ENCODE data around the gene ARHGAP26. TPM values are rescaled to one million over a fixed set of nuclear protein-coding genes. Genes with fewer than 3 reads are reported as not detected.

The ARHGAP26 gene
- total RNA-seq, 1 donor from 2014 or later = 75.0 TPM

DNA sequence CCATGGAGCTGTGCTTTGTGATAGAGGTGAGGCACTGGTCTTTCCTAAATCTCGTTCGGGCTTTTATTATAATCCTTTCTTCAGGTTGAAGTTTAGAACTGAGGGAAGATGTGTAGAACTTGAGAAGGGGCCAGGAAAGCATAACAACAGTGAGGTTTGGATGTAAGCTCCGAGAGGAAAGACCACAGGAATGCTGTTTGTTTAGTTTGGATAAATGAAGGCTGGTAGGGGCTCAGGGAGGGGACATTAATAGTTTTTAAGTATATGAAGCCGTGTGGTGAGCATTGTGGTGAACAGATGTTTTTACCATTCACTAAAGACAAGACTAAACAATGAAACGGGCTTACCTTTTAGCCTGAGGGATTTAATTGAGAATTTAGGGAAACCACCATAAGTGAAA, 130.8 kb downstream of the ARHGAP26 start:
- no peak for DNase-seq (ENCODE audit: low spot score)

DNA sequence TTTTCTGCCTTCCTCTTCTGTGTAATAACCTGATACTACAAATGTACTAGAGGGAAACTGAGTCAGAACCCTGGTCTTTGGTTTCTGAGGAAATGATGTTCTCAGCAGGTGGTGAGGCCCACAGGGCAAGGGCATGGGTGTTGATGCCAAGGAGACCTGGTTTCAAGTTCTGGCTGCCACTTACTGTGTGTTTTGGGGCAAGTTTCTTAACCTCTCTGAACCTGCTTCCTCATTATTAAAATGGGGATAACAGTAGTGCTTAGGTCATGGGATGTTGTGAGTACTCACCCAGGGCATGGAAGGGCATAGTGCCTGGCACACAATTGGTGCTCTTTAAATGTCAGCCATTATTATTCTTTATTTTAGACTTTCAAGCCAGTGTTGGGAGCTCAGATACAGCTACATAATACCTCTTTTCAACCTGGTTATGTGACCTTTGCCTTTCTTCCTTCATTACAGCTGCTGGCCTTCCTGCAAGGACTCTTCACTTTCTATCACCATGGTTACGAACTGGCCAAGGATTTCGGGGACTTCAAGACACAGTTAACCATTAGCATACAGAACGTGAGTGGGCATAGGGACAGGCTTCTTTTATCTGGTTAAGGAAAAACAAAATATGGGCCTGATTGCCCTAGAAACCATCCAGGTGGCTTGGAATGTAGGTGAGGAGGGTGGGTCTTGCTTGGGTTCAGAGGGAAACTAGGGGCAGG, 131.5 kb downstream of the ARHGAP26 start:
- DNase-seq (ENCODE audit: low spot score) = no peak

DNA sequence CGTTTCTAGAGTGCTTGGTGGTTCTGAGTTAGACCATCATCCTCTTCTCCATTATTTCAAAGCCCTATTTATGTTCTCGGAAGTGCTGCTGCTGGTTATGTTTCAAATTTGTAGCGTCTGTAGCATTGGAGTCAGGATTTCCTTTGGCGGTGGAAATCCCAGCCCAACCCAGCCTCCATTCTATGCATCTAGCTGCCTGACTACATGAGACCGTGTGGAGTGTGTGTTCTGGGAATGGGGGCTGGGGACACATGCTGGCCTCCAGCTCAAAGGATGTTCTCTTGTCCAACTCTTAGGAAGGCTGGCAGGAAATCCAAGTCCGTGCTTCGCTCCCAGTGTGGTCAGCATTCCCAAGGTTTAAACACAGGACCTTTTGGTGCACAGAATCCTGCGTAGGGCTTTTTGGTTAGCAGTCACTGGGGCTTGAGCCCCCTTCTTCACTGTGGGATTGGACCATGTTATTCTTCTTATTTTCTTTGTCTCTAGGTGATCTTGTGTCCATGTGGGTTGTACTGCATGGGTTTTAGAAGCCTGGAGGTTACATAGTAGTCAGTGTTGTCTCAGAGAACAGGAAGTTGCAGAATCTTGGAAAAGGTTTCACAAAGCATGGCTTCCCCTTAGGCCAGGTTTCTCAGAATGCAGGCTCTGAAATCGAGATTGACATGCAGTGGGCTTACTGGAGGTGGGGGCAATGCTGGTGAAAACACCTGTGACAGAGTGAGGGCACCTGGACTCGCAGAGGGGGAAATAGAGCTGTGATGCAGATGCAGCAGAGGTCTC, 132.2 kb downstream of the ARHGAP26 start:
- DNase-seq (ENCODE audit: low spot score) = no peak

DNA sequence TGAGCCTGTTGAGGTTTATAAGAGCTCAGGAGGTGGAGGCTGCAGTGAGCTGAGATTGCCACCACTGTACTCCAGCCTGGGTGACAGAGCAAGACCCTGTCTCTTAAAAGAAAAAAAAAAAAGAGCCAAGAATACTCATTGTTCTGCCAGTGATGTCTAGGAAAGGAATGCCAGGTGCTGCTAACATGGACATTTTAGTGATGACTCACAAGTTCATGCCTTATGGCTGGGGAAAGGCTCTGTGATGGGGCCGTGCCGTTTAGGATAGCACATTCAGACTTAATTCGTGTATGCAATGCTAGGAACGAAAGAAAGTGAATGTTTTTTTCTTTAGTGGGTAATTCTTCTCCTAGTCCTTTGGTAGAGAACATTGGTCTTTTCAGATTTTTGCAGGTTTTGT, 134.2 kb downstream of the ARHGAP26 start:
- DNase-seq (ENCODE audit: low spot score) = no peak

DNA sequence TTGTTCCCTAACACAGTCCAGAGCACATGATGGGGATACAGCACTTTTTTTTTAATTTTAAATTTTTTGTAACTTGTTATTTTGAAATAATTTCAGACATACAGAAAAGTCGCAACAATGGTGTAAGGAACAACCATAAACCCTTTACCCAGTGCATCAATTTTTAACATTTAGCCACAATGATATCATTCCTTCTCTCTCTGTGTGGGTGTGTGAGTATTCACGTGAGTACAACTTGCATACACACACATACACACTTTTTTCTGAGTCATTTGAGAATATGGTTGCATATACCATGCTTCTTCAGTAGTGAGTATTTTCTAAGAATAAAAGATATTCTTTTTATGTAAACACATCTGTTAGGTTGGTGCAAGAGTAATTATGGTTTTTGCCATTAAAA, 135.2 kb downstream of the ARHGAP26 start:
- no peak for DNase-seq (ENCODE audit: low spot score)

DNA sequence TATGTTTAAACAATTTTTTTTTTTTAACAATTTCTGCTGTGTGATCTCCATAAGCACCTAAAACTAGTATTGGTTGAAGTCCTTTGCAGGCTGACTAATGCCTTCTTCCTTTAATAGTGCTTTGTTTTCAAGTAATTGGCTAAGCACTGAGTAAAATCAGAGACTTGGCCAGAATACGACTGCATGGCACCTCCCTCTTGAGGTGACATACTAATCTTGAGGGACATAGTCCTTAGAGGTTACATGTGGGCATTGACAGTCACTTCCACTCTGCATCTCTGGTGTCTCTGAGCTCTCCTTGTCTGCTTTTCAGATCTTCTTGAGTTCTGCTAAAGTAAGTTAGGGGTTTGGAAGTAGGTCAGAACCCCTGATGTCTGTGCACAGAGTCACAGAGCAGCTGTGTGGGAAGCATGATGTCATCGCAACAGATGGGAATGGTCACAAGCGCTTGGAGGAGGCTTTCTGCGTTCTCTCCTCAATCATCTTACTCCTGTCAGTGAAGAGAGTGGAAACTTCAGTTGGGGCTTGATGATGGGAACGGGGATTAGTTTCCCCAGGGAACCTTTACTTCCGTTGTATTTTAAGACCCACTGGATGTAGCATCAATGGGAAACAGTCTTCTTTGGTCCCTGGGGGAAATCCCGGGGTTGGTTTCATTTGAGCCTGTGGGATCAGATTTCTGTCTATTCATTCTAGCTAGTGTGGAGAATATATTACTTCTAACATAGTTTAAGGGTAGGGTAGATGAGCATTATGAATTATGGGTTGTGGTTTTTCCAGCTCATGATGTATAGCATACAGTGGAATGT, 136.9 kb downstream of the ARHGAP26 start:
- DNase-seq (ENCODE audit: low spot score) = no peak

DNA sequence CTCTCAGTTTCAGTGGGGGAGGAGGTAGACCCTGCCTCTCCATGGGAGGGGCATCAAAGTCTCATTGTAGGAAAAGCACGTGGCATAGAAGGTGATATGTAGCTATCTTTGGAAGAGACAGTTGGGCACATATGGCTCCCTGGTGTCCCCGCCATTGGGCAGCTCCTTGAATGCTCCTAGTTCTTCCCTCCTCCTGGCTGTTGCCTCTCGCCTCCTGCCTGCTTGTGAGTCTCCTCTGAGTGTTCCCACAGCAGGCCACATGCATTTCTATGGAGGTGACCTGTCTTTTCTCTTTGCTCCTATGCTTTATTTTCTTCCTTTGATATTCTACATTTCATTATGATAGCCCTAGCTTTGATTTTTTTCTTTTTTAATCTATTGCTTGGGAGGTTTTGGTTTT, 138.5 kb downstream of the ARHGAP26 start:
- no peak for DNase-seq (ENCODE audit: low spot score)

DNA sequence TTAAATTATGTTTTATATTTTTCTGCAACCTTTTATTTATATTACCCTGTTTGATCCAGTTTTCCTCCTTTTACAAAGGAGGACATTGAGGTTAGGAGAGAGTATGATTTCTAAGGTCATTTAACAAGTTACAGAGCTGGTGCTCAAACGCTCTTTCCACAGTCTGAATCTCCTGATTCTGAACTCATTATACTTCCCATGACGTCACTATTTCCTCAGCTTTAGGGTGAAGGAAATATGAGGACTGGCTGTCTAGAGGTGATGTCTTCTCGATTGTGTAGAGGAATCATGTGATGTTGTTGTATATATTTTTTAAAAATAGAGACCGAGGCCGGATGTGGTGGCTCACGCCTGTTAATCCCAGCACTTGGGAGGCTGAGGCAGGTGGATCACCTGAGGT, 140.0 kb downstream of the ARHGAP26 start:
- no peak for DNase-seq (ENCODE audit: low spot score)

DNA sequence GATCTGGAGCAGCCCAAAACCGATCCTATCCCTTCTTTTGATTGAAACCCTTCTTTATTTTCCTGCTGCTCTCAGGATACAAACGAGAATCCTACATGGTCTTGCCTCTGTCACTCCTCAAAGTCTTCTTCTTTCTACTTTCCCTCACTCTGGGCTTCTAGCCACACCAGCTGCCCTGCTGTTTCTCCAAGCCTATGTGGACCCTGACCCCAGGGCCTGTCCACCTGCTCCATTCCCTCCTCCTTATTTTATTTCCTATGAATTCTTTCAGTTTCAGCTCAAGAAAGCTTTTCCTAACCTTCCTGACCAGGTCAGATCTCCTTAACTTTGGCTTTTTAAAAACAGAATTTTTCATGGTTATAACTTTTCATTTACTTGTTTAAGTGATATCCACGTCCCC, 141.0 kb downstream of the ARHGAP26 start:
- no peak for DNase-seq (ENCODE audit: low spot score)

DNA sequence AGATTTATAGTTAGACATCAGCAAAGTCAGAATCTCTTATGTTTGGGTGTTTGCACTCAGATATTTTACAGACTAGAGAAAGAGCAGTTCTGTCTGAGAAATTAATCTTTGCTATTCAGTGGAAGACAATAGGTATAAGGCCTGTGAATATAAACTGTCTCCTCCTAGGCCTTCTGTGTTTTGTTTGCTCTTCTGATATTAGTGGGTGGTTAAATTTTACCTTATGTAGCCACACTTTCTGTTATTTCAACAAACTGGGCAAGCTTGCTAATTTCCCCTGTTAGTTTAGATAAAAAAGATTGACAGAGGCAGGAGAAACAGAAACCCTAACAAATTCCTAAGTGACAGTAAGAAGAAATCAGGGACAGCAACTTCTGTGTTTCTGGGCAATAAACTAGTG, 141.6 kb downstream of the ARHGAP26 start:
- DNase-seq (ENCODE audit: low spot score) = no peak

DNA sequence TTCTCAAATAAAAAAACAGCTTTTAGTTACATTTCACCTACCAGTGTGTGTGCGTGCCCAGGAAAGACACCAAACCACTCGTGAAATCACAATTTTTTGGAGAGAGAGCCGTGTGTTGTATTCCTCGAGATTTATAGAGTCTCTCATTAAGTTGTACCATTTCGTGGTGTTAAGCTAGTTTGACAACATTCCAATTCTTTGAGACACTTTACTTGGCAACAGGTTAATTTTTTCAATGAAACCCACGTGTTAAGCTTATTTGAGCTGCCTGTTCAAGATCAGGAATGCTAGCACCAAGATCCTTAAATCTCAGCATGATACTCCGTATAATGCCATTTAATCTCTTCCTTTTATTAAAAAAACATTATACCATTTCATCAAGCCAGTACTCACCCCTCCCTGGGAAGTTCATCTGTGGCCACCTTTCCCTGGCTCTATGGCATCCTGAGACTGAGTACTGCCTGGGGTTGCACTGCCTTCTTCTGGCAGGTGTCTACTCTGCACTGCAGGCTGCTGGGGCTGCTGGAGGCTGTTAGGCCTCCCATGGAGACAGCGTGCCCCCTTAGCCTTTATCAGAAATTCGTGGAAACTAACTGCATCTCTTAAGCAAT, 143.7 kb downstream of the ARHGAP26 start:
- DNase-seq (ENCODE audit: low spot score) = no peak

DNA sequence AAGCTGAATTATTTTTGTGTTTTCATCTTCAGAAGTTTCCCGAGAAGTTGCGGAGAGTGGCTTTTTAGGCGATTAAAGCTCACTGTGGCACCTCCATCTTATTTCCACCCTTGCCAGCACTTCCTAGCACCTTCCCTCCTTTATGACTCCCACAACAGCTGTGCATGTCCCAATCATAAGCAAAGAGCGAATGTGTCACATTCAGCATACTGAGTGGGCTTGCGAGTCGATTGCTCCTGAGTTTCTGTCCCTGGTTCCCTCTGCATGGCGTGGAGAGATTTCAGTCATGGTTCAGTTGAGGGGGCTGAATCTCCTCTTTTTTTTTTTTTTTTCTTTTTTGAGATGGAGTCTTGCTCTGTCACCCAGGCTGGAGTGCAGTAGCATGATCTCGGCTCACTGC, 144.9 kb downstream of the ARHGAP26 start:
- DNase-seq (ENCODE audit: low spot score) = no peak

DNA sequence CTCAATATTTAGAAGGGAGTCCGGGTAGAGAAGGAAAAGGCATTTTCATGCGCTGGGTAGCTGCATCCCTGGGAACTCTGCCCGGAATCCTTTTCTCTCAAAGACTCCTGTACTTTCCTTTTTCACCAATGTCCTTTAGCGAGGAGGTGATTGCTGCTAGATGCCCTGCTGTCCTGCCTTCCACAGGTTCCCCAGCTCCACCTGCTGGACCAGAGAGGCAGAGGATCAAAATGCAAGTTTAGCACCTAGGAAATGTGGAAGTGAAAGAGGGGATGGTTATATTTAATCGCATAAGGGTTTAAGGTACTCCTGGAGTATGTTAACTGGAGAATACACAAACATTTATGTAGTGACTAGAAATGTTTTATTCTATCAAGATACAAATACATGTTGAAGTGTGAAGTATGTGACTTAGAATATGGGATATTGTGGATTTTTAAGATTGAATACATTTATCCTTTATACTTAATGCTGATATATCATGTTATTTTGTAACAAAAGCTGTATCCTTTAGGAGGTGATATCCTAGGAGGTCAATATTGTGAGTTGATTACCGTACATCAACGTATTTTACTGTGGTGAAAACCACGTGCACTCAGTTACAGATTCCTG, 145.7 kb downstream of the ARHGAP26 start:
- no peak for DNase-seq (ENCODE audit: low spot score)

DNA sequence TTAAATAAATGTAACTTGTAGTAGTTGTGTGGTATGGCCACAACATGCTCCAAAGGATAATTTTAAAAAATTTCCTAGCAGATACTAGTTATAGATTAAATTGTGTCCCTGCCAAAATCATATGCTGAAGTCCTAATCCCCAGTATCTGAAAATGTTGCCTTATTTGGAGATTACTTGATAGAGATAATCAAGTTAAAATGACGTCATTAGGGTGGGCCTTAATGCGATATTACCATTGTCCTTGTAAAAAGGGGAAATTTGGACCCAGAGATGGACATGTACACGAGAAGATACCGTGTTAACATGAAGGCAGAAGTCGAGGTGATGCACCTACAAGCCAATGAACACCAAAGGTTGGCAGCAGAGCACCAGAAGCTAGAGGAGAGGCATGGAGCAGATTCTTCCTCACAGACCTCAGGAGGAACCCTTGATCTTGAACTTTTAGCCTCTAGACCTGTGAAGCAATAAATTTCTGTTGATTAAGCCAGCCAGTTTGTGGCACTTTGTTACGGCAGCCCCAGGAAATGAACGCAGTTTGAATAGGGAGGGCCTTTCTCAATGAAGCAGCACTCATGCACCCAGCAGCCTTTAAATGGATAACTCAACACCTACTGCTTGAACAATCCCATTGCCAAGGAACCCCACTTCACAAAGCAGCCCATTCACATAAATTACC, 148.9 kb downstream of the ARHGAP26 start:
- DNase-seq (ENCODE audit: low spot score) = no peak

DNA sequence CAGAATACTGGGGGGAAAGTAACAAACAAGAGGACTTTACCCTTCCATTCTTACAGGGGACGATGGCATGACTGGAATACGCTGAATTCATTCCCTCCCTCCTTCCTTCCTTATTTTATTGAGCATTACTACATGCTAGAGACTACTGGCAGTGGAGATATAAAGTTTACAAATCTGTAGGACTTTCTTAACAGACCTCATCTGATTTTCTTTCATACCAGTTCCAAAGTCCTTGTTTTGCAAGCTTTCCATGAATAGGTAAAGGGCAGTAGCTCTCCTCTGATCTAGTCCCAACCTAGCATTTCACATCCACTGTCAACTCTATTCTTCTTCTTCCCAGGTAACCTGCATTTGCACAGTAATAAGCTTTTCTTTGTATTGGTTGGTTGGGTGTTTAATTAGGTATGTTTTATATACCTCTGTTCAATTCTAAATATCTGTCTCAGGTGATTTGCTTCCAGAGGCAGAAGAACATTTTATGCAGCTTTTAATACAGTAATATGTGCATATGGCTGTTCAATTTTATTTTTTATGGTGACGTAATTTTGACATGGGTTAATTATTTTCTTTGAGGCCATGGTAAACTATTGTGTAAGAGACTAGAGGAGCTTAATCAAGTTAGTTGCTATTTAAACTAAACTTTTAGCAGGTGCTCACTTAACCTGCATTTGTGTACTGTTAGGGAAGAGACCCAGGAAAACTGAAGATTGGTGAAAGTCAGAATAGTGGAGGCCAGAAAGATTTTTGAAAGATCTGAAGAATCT, 150.9 kb downstream of the ARHGAP26 start:
- DNase-seq (ENCODE audit: low spot score) = no peak

DNA sequence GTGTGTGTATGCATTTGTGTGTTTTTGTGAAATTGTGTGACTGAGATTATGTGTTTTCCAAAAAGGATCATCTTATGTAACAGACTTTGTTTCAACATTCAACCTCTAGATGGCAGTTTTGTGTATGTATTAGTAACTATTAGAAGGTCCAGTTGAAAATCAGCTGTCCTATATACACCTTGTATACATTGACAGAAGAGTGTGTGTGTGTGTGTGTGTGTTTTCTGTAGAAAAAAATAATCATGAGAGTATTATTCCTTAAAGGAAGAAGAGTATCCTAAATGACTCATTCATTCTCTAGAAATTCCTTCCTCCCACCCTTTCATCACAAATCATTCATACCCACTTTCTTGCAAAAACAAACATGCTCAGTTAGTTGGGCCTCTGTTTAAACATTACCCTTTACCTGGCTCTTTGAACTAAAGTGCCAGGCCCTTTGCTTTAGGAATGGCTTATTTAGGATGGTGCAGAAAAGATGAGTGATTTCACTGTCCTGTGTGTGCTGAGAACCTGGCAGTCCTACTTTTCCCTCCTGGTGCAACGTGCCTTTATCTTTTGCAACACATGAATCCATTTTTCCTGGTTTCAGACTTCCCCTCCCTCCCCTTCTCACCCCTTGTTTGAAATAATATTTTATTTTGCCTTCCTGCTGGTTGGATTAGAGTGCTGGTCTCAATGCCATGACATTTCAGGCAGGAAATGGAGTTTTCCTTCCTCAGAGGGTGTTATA, 152.2 kb downstream of the ARHGAP26 start:
- DNase-seq (ENCODE audit: low spot score) = no peak

DNA sequence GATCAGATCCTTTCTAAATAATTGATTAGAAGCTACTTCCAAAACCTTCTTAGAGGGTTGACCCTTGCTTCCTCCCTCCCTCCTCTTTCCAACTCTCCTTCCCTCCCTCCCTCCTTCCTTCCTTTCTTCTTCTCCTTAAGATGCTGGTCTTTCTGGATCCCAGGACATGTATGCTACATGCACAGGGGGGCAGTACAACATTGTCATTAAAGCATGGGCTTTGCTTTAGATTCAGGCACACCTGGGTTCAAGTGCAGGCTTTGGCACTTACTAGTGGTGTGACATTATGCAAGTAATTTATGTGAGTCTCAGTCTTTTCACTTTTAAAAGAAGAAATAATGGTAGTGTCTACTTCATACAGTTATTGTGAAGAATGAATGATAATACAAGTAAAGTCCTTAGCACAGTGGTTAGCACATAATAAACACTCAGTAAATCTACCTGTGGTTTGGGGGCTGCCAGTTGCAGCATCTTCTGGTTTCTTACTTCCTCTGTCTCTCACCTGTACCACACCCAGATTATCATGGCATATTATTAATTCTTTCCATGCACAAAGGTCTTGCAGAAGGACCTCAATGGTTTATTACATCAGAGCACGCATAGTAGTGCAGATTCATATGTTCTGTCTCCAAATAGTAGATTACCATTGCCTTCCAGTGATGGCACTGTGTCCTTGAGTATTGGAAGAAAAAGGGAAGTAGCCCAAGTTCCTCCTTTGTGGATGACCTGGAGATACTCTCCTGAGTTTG, 154.1 kb downstream of the ARHGAP26 start:
- DNase-seq (ENCODE audit: low spot score) = no peak

DNA sequence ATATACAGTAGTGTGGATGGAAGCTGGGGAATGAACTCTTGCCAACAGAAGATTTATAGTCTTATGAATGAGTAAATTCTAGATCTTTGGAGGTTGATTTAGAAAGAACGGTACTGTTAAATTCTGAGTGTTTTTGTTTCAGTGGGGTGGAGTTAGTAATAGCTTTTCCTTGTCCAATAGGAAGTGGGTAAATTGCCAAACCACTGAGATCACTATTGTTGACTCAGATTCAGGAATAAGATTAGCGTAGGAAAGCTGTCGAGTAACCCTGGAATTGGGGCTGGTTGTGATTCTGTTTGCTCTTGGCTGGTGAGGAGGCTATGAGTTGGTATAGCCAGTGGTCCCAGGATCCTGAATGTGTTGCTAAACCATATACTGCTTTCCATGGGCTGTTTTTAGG, 155.6 kb downstream of the ARHGAP26 start:
- DNase-seq (ENCODE audit: low spot score) = no peak

Data from mesenteric fat pad (tissue), 1 donor.